ENCODE results near the gene CNKSR2.

Gene CNKSR2

GRCh38 chrX:21656587-21657317, 282.5 kb downstream of the CNKSR2 start:
- no peak for DNase-seq (ENCODE audit: low read depth)
- no peak overlapping the region for H3K4me3 ChIP-seq (ENCODE audit: low read depth, low read length)
- in situ Hi-C loops (cut with HindIII; ENCODE audit: low sequenced_read_pairs) = no loop called here
- TF ChIP-seq, protein P1, sequence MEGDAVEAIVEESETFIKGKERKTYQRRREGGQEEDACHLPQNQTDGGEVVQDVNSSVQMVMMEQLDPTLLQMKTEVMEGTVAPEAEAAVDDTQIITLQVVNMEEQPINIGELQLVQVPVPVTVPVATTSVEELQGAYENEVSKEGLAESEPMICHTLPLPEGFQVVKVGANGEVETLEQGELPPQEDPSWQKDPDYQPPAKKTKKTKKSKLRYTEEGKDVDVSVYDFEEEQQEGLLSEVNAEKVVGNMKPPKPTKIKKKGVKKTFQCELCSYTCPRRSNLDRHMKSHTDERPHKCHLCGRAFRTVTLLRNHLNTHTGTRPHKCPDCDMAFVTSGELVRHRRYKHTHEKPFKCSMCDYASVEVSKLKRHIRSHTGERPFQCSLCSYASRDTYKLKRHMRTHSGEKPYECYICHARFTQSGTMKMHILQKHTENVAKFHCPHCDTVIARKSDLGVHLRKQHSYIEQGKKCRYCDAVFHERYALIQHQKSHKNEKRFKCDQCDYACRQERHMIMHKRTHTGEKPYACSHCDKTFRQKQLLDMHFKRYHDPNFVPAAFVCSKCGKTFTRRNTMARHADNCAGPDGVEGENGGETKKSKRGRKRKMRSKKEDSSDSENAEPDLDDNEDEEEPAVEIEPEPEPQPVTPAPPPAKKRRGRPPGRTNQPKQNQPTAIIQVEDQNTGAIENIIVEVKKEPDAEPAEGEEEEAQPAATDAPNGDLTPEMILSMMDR (IDR thresholded peaks at IDR 0.05; ENCODE audit: low read depth, low read length, missing control alignments) = no peak

DNA sequence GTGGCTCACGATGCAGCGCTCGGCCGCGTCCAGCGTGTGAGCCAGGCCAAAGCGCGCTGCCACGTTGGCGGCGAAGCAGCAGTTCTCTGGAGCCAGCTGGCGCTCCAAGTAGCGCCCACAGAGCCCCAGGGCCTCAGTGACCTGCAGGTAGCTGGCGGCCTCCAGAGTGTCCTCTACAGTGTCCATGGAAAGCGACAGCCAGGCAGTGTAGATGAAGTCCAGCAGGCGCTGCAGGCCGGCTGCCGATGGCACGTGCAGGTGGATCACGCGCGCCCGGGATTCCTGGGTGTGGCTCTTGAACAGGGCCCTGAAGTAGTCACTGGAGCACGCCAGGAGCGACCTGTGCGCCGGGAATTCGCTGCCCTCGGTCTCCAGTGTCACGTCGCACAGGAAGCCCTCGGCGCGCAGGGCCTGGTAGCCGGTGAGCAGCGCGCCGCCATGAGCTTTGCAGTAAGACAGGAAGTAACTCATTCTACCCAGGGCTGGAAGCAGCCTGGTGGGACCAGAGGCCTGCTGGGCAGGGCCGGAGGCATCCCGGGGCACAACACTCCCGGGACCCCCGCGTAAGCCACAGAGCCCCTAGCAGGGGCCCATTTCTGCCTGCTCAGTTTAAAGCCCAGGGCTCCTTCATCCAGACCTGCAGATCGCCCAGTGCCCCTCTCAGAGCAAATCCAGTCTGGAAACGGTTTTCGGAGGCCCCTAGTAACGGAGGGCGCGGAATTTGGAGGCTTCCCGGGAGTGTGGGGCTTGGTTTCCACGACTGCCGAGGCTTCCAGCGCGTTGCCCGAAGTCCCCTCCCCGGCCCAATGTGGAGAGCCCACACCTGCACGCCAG, 283.3 kb downstream of the CNKSR2 start:
- TF ChIP-seq, protein P1 (IDR thresholded peaks at IDR 0.05; ENCODE audit: low read depth, low read length, missing control alignments) = no peak
- DNase-seq (ENCODE audit: low read depth) = no peak
- no peak overlapping the region for H3K4me3 ChIP-seq (ENCODE audit: low read depth, low read length)
- in situ Hi-C loops (cut with HindIII; ENCODE audit: low sequenced_read_pairs) = no loop called here

DNA sequence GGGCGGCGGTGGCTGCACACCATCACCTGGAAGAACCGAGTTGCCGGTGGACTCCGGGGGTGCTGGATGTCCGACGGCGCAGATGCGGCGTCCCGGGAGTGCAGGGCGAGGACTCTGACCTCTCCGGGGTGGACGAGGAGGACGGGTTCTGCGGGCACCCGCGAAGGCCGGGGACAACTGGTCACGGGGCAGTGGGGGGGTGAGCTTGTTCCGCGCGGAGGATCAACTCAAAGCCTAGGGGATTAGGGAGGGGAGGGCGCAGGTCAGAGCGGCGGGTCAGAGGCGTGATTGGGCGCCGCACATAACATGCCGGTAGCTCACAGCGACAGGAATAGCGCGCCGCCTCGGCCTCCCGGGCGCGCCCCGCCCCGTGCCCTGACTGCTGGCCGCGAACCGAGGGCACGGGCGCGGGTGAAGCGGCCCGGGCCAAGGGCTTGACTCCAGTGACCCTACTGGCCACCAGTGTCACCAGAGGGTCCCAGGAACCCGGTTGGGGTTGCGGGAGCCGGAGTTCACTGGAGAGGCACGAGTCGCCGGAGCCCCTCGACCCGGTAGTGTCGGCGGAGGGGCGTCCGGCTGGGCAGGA, 284.0 kb downstream of the CNKSR2 start, which contains the start of gene KLHL34:
KLHL34 (minus strand) TSS at position 179 of the 586 bp plus-strand sequence. CDS start 542 bp downstream, outside the sequence.
- DNase-seq (ENCODE audit: low read depth) = no peak
- in situ Hi-C loops (cut with HindIII; ENCODE audit: low sequenced_read_pairs) = no loop called here
- TF ChIP-seq, protein P1 (IDR thresholded peaks at IDR 0.05; ENCODE audit: low read depth, low read length, missing control alignments) = no peak
- H3K4me3 ChIP-seq (ENCODE audit: low read depth, low read length) = peak within 1 kb of the TSS; percentile 29

DNA sequence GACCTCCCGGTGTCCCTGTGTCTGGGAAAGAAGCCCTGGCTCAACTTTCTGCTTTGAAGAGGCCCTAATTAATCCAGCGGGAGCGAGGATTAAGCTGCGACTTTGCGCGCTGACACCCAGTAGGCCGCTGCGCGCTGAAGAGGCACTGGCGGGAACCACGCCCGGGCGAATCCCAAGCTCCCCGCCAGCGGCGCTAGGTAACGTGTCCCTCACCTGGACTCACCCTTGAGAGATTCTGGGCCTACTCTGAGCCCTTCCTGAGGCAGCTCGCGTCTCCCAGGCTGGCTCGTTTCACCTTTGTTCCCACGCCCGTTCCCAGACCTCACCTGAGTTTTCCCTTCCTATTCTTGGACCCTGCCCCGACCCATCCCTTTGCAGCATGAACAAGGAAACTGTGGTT, 284.5 kb downstream of the CNKSR2 start:
- in situ Hi-C loops (cut with HindIII; ENCODE audit: low sequenced_read_pairs) = no loop called here
- H3K4me3 ChIP-seq (ENCODE audit: low read depth, low read length) = peak overlapping the region; percentile 29
- no peak for DNase-seq (ENCODE audit: low read depth)
- TF ChIP-seq, protein P1 (IDR thresholded peaks at IDR 0.05; ENCODE audit: low read depth, low read length, missing control alignments) = no peak

GRCh38 chrX:21659320-21659719, 285.1 kb downstream of the CNKSR2 start:
- in situ Hi-C loops (cut with HindIII; ENCODE audit: low sequenced_read_pairs) = no loop called here
- TF ChIP-seq, protein P1 (IDR thresholded peaks at IDR 0.05; ENCODE audit: low read depth, low read length, missing control alignments) = no peak
- H3K4me3 ChIP-seq (ENCODE audit: low read depth, low read length) = no peak overlapping the region

DNA sequence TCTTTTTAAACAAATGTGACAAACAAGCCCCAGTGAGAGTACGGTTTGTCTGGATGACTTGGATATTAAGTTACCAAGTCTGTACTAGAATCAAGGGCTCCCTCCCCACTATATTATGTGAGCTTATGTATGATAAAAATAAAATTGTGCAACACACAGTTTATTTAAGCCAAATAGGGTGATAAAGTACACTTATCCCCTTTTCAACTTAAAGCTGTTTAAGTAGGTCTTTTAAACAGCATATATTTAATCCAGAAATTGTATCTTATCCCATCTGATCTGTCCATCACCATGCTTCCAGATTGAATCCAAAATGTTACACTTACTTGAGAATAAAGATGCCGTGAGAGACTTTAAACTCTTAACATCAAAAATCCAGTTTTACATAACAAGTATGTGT, 285.9 kb downstream of the CNKSR2 start:
- DNase-seq (ENCODE audit: low read depth) = no peak
- TF ChIP-seq, protein P1 (IDR thresholded peaks at IDR 0.05; ENCODE audit: low read depth, low read length, missing control alignments) = no peak
- in situ Hi-C loops (cut with HindIII; ENCODE audit: low sequenced_read_pairs) = no loop called here
- no peak overlapping the region for H3K4me3 ChIP-seq (ENCODE audit: low read depth, low read length)

More at GRCh38 chrX:21659320-21659719, 285.1 kb downstream of the CNKSR2 start:
- DNase-seq (ENCODE audit: low read depth) = no peak

Data from astrocyte of the cerebellum (primary cell).